Right ventricle myocardium superior (tissue), 1 donor: ENCODE measurements around the gene TTLL12. TPM values are rescaled to one million over a fixed set of nuclear protein-coding genes. Genes with fewer than 3 reads are reported as not detected.
A peak's percentile ranks its signal among the peaks of the same experiment; 100 is the strongest.

Experiments
- ATAC-seq: fragments of 200-7000 bp; cut with Tn5 transposase; one replicate; pipeline ENCODE4 v1.9.1; 2020; ENCODE audit warnings: mild to moderate bottlenecking; ENCODE audit not compliant: poor library complexity
- DNase-seq: peaks from one replicate; pipeline ENCODE4 v3.0.0-alpha.2; 2020
- intact Hi-C: fragments of 100-400 bp; cut with DNase I; formaldehyde crosslinking; loops from one replicate; pipeline ENCODE4 v1.11.2; 2022
- long read RNA-seq: library from polyadenylated mRNA; unstranded; transcript quantifications from one replicate; pipeline ENCODE4 v2.0.0, GENCODE V29; 2021
- total RNA-seq: library from RNA; stranded (reverse); fragmentation: NEBNext Ultra II Directional; extraction: Animal tissue kit (Norgen Biotek cat#: 25700); gene quantifications from one replicate; pipeline ENCODE4 v1.2.1, GENCODE V29; 2021
- donor health status: DM: no; HTN: yes; CAD: no; lungs with severe emphysema.

TTLL12 gene
- total RNA-seq: 11.1 TPM
- long read RNA-seq, transcript TTLL12-201 (14 exons, 3,385 nt): major isoform, 70 of 89 reads
- long read RNA-seq, partial matches to known transcripts: 17 of 89 reads
- long read RNA-seq, other reads (novel, unspliced or antisense): 2 of 89 reads

- DNase-seq (peak; percentile 75), ATAC-seq (peak; percentile 52)
- intact Hi-C loops: loop anchor here (2.0 kb wide), 1 partner anchor 34 kb away; no protein-coding TSS in a partner anchor
These were observed at the start of gene TTLL12 for GRCh38 chr22:43186272-43187170. Gene TTLL12, minus strand, starts transcription at chr22:43187134. Its CDS starts 65 bp downstream, at chr22:43187069.

DNA sequence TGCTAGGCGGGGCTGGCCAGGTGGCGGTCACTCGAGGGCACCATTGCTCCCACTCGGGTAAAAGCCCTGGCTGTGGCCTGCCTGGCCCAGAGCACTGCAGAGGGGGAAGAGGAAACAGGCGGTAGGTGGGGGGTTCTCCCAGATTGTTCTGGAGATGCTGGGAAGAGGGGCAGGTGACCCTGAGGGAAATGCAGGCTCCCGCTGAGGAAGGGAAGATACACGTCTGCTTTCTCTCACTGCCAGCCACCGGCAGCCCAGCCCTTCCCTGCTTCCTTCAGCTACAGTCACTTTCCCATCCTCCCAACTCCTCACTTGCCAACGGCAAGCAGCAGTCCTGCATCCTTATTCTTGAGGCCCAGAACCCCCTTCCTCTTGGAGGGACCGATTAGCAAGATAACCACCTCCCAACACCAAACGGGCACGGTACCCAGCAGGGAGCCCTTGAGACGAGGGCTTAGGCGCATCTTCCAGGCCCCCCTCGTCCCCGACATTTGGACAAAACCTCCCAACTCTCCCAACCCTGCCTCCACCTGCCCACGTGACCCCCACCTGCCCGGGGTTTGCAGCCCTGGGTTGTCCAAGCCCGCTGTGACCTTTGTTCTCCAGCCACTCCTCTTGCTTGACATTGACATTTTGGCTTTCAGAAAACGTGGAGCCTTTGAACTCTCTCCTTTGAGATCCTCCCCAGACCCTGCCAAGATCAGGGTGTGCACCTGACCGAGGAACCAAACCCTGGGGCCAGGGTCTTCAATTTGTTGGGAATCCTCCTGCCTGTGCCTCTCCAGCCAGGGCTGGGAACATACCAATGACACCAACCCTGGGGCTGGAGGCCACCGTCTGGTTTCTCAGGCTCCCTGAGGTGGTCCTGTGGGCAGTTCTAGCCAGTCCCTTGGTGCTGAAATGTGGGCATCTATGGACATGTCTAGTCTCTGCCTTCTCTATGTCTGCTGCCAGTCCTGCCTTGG lies 48.8 kb upstream of the TTLL12 start:
- DNase-seq: no peak
- no peak for ATAC-seq
- intact Hi-C loops: no loop called here

DNA sequence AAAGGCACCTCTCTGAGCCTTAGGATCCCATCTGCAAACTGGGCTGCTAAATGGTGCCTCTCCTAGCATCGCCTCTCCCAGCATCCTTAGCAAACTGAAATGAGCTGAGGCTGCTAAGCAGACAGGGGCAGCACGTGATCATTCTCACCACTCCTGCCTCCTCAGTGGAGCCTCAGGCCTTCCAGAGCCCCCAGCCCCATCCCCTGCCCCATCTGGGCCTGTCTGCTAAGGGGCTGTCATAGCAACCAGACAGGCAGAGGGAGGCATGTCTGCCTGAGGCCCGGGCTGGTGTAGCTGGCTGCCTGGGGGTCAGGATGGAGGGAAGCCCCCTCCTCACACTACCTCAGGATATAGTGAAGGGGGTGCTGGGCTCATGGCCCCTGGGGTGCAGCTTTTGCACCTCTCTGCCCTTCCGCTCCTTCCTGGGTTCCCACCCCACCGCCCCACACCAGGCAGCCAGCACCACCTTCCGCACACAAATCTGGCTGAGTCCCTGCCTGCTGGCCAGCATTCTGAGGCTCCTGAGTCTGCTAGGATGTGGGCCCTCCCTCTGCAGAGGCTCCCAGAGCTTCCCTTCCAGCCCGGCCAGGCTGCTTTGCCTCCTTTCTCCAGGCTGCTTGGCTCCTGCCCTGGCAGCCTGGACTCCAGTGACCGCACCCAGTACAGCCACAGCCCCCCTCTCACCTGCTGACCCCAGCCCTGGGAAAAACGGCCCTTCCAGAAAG lies 47.5 kb upstream of the TTLL12 start:
- ATAC-seq (no peak), DNase-seq (no peak)
- intact Hi-C loops: loop anchor here (5.0 kb wide), 2 partner anchors 113 to 153 kb away; no protein-coding TSS in a partner anchor

GRCh38 chr22:43233529-43233928 lies 46.6 kb upstream of the TTLL12 start:
- intact Hi-C loops: loop anchor here (5.0 kb wide), 2 partner anchors 114 to 154 kb away; no protein-coding TSS in a partner anchor
- DNase-seq (no peak), ATAC-seq (no peak)

DNA sequence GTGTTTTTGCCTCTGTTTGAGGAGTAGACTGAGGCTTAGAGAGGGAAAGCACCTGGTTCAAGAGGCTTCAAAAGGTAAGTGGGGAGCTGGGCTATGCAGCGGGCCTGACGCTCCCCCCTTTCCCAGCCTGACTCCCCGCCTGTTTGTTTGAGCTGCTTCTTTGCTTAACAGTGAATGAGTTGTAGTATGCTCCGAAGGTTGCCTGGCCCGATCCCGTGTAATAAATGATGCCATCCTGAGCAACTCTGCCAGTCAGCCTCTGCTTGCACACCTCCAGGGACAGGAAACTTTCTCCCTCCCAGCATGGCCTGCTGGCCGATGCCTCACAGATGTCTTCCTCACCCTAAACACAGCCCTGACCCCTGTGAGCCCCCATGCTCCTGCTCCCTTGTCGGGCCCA lies 45.5 kb upstream of the TTLL12 start:
- DNase-seq: no peak
- ATAC-seq: no peak
- intact Hi-C loops: loop anchor here (5.0 kb wide), 2 partner anchors 115 to 155 kb away; no protein-coding TSS in a partner anchor

DNA sequence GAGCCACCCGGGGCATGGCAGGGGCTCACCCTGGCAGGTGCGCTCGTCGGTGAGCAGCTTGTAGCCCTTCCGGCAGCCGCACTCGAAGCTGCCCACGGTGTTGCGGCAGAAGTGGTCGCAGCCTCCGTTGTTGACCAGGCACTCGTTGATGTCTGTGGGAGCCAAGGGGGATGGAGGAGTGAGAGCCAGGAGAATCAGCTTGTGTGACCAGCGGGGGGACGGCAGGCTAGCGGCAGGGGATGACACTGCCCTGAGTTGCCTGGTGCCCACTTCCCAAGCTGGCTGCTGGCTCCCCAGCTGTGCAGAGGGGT lies 44.7 kb upstream of the TTLL12 start:
- ATAC-seq (no peak), DNase-seq (no peak)
- intact Hi-C loops: loop anchor here (5.0 kb wide), 2 partner anchors 116 to 156 kb away; no protein-coding TSS in a partner anchor

GRCh38 chr22:43230971-43231723 lies 44.2 kb upstream of the TTLL12 start:
- intact Hi-C loops: loop anchor here (5.0 kb wide), 2 partner anchors 116 to 156 kb away; no protein-coding TSS in a partner anchor
- ATAC-seq (peak; percentile 39), DNase-seq (peak; percentile 64)

- ATAC-seq: no peak
- DNase-seq: no peak
- intact Hi-C loops: loop anchor here (5.0 kb wide), 2 partner anchors 117 to 157 kb away; no protein-coding TSS in a partner anchor
These were observed 43.6 kb upstream of the TTLL12 start for GRCh38 chr22:43230571-43230970.

- intact Hi-C loops: no loop called here
- DNase-seq: no peak
- no peak for ATAC-seq
These were observed 41.9 kb upstream of the TTLL12 start for GRCh38 chr22:43228863-43229262.

DNA sequence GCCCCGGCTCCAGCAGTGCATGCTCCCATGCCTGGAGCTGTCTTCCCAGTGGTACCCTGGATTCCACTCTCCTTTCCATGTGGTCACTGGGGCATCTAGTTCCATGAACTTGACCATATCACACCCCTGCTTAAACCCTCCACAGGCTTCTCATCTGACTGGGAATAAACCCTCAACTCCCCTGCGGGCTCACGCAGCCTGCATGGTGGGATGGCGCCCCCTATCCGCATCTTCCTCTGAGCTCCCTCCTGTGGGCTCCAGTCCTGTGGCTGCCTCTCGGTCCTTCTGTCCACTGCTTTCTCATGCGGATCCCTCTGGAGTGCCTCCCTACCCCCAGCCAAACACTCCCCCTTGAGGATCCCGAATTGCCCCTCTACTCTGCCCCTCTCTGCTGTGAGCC lies 41.4 kb upstream of the TTLL12 start:
- no peak for ATAC-seq
- intact Hi-C loops: no loop called here
- DNase-seq: no peak

DNA sequence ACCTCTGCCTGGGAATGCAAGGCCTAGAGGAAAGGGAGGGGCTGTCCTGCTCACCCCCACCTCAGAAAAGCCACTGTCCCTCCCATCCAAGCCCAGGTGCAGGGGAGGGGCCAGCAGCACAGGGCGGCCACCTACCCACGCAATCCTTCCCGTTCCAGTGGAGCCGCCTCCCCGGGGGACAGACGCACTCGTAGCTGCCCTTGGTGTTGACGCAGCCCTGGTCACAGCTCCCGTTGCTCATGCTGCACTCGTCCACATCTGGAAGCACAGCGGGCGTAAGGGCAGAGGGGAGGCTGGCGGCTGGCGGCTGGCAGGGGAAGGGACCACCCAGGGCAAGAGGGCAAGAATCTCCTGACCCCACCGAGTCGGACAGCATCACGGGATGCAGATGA lies 40.3 kb upstream of the TTLL12 start:
- ATAC-seq: no peak
- intact Hi-C loops: no loop called here

GRCh38 chr22:43226377-43227238 lies 39.7 kb upstream of the TTLL12 start:
- DNase-seq (no peak), ATAC-seq (no peak)
- intact Hi-C loops: no loop called here

More for the DNA sequence above, 40.3 kb upstream of the TTLL12 start:
- no peak for DNase-seq

DNA sequence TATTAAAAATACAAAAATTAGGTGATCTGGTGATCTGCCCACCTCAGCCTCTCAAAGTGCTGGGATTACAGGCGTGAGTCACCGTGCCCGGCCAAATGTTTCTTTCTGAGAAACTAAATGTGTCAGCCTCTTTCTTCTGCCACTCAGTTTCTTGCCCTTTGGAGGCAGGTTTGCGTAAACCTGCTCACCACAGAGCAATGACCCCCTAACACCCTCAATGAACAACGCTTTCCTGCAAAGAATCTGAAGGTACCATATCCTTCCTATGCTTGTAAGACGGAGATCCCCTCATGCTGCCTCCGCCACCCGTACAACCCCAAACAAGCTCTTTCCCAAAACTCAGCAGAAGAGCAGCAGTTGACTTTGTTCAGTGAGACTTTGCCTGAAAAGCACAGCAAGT lies 38.7 kb upstream of the TTLL12 start:
- ATAC-seq (no peak), DNase-seq (no peak)
- intact Hi-C loops: no loop called here

GRCh38 chr22:43222987-43223386 lies 36.1 kb upstream of the TTLL12 start:
- DNase-seq: no peak
- intact Hi-C loops: no loop called here
- no peak for ATAC-seq

DNA sequence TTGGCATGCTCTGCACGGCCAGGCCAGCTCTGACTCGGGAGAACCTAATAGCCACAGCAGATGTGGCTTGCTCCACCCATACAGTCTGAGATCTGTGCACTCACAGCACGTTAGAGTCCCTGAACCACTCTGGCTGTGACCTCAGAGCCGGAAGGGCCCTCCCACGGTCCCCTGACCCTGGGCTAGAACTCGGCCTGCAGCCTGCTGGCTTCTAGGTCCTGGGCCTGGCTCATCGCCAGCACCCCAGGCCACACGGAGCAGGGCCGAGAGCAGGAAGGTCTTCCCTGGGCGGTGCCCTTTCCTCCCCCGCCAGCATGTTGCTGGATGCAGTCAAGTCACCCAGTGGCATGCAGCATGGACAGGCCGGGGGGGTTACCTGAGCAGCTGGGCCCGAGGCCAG lies 35.3 kb upstream of the TTLL12 start:
- DNase-seq (peak; percentile 75), ATAC-seq (peak; percentile 67)
- intact Hi-C loops: no loop called here

DNA sequence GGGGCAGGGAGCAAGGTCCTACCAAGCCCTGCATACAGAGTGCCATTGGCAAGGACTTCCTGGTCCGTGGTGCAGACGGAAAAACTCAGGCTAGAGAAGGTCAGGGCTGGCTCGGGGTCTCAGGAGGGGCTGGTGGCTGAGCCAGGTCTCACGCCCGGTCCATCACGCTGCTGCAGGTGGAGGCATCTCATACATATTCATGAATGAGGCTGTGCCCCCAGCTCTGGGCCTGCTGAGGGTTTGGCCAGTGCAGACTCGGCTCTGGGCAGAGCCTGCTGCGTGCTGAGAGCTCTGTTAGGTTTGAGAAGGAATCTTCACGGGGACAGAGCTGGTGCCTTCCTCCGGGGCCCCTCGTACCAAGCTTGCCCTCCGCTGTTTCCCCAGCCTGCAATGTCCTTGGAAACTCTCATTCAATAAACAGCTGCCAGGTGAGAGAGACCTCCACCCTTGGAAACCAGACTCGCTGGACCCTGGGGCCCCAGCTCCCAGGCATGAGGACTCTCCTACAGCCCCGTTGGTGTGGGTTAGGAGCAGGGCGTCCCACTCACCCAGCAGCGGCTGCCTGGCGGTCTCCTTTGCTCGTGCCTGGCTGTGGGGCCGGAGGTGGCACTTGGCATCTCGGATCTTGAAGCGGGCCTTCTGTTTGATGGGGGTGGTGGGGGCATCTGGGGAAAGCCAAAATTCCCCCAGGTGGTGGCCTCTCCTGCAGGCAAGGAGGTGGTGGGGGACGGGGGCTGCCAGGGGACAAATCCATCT lies 33.9 kb upstream of the TTLL12 start:
- intact Hi-C loops: no loop called here
- DNase-seq (no peak), ATAC-seq (no peak)
